Tibial nerve (tissue), 4 donors: ENCODE results near the gene ABLIM2. TPM values are rescaled to one million over a fixed set of nuclear protein-coding genes. Genes with fewer than 3 reads are reported as not detected.

Experiments
- DNase-seq, 2 donors: peaks; one replicate each; pipeline ENCODE4 v3.0.0-alpha.2; 2019; ENCODE audit warnings: low spot score in 2 of 2
- H3K27ac ChIP-seq, 4 donors: fragments of 200-600 bp; sonication (generic) in 3 of 4; one replicate each; pipeline ENCODE4 v1.5.1; 2017 to 2019; ENCODE audit warnings: mild to moderate bottlenecking in 1 of 4
- H3K27me3 ChIP-seq, 2 donors: fragments of 200-600 bp; sonication (generic) in 1 of 2; one replicate each; pipeline versions ENCODE4 v1.5.1 to v1.6.0; 2017 to 2019
- H3K36me3 ChIP-seq, 3 donors: fragments of 200-600 bp; sonication (generic); one replicate each; pipeline ENCODE4 v1.5.1; 2018 to 2019
- H3K4me1 ChIP-seq, 4 donors: fragments of 200-600 bp; sonication (generic) in 3 of 4; one replicate each; pipeline ENCODE4 v1.5.1; 2017 to 2019
- H3K4me3 ChIP-seq, 4 donors: fragments of 200-600 bp; sonication (generic) in 3 of 4; one replicate each; pipeline ENCODE4 v1.5.1; 2017 to 2019; ENCODE audit warnings: mild to moderate bottlenecking in 1 of 4, moderate library complexity in 1 of 4
- H3K9me3 ChIP-seq, 4 donors: fragments of 200-600 bp; sonication (generic) in 3 of 4; one replicate each; pipeline ENCODE4 v1.5.1; 2017 to 2019
- EP300 ChIP-seq, 2 donors: sonication (generic); formaldehyde crosslinking; IDR thresholded peaks; one replicate each; pipeline ENCODE4 v1.6.1; 2017; ENCODE audit warnings: antibody characterized with exemption in 2 of 2, mild to moderate bottlenecking in 1 of 2
- POLR2A ChIP-seq, 2 donors: fragments of 450-650 bp; IDR thresholded peaks; one replicate each; pipeline ENCODE4 v1.6.1; 2017; ENCODE audit warnings: antibody characterized with exemption in 2 of 2, mild to moderate bottlenecking in 2 of 2, moderate library complexity in 2 of 2
- WGBS, 2 donors: methylation state at CpG; one replicate each; pipeline ENCODE4 v1.1.5; 2018; 5-methylcytosine and 5-hydroxymethylcytosine counted together
- total RNA-seq, 4 donors: library from RNA; depleted of rRNA; stranded (reverse); fragments of >200 nt; gene quantifications; one replicate each; pipeline ENCODE4 v1.1.0, GENCODE V29; 2016
- TF ChIP-seq, protein P1 (sequence below), 5 experiments: fragments of 200-600 bp in 3 of 5; fragments of 450-650 bp in 2 of 5; sonication (generic) in 3 of 5; IDR thresholded peaks; one replicate each; pipeline ENCODE4 v1.5.1; 2016 to 2019; ENCODE audit warnings: antibody characterized with exemption in 5 of 5, mild to moderate bottlenecking in 3 of 5, moderate library complexity in 2 of 5

Gene ABLIM2
- total RNA-seq, 4 donors from 2014 or later = 29.1 to 125 (median 41.7) TPM

- no peaks in the 10 kb centered on the region for H3K4me1 ChIP-seq
- no peak overlapping the region for H3K4me3 ChIP-seq
- DNase-seq = no peak
- peaks cover 0 to 4% of the 10 kb centered on the region in 2 donors for H3K27me3 ChIP-seq
- H3K9me3 ChIP-seq = no peaks in the 10 kb centered on the region
- no peak overlapping the region for H3K27ac ChIP-seq
- TF ChIP-seq POLR2A (IDR thresholded peaks at IDR 0.05) = no peak
- TF ChIP-seq EP300 (IDR thresholded peaks at IDR 0.05) = no peak
- TF ChIP-seq, protein P1, sequence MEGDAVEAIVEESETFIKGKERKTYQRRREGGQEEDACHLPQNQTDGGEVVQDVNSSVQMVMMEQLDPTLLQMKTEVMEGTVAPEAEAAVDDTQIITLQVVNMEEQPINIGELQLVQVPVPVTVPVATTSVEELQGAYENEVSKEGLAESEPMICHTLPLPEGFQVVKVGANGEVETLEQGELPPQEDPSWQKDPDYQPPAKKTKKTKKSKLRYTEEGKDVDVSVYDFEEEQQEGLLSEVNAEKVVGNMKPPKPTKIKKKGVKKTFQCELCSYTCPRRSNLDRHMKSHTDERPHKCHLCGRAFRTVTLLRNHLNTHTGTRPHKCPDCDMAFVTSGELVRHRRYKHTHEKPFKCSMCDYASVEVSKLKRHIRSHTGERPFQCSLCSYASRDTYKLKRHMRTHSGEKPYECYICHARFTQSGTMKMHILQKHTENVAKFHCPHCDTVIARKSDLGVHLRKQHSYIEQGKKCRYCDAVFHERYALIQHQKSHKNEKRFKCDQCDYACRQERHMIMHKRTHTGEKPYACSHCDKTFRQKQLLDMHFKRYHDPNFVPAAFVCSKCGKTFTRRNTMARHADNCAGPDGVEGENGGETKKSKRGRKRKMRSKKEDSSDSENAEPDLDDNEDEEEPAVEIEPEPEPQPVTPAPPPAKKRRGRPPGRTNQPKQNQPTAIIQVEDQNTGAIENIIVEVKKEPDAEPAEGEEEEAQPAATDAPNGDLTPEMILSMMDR (IDR thresholded peaks at IDR 0.05) = no peak
- WGBS, 2 donors = 81 to 82% methylated on average over 8 of the region's 8 CpGs
- H3K36me3 ChIP-seq = peaks cover 0 to 25% (median 0%) of the 10 kb centered on the region in 3 donors
Observed at GRCh38 chr4:8023696-8024033, 134.9 kb downstream of the ABLIM2 start.

DNA sequence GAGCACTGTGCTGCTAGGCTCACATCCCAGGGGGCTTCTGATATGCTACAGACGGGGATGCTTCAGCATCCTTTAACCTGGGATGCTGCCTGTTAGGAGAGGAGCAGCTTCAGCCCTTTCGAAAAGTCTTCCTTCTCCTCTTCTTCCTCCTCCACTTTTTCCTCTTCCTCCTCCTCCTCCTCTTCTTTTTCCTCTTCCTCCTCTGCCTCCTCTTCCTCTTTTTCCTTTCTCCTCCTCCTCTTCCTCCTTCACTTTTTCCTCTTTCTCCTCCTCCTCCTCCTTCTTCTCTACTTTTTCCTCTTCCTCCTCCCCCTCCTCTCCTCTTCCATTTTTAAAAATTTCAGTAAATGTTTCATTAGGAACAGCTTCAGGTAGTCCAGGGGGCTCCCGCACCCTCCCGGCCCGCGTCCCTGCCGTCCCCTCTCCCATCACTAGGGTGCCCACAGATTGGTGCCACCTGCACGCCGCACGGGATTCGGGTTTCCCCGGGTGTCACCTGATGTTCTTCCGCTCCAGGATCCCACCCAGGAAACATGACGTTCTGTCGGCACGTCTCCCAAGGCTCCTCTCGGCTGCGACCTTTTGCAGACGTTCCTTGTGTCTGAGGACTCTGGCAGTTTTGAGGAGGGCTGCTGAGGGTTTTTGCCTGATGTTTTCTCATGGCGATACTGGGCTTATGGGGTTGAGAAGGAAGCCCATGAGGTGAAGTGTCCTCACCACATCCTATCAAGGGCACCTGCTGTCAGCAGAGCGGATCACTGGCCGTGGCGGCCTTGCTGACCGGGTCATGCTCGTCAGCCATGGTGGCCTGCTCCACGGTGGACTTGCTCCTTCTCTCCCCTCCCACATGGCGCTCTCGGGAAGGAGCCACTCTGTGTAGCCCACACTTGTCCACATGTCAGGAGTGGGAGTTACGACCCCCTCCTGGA lies 135.6 kb downstream of the ABLIM2 start:
- H3K36me3 ChIP-seq = peaks cover 0 to 25% (median 0%) of the 10 kb centered on the region in 3 donors
- DNase-seq = no peak
- no peaks in the 10 kb centered on the region for H3K9me3 ChIP-seq
- H3K27ac ChIP-seq = no peak overlapping the region
- no peaks in the 10 kb centered on the region for H3K4me1 ChIP-seq
- TF ChIP-seq EP300 (IDR thresholded peaks at IDR 0.05) = no peak
- TF ChIP-seq, protein P1 (IDR thresholded peaks at IDR 0.05) = no peak
- TF ChIP-seq POLR2A (IDR thresholded peaks at IDR 0.05) = no peak
- WGBS, 2 donors = 88 to 90% methylated on average over 29 of the region's 29 CpGs
- H3K27me3 ChIP-seq = peaks cover 0 to 4% of the 10 kb centered on the region in 2 donors
- no peak overlapping the region for H3K4me3 ChIP-seq

- WGBS, 2 donors = 64 to 73% methylated on average over 11 to 13 of the region's 13 CpGs
- no peak for TF ChIP-seq EP300 (IDR thresholded peaks at IDR 0.05)
- no peak for TF ChIP-seq POLR2A (IDR thresholded peaks at IDR 0.05)
- TF ChIP-seq, protein P1 (IDR thresholded peaks at IDR 0.05) = no peak
- H3K36me3 ChIP-seq = peaks cover 0 to 12% (median 0%) of the 10 kb centered on the region in 3 donors
- H3K27ac ChIP-seq = no peak overlapping the region
- H3K4me3 ChIP-seq = no peak overlapping the region
- H3K9me3 ChIP-seq = no peaks in the 10 kb centered on the region
- DNase-seq = no peak
- peaks cover 0 to 4% of the 10 kb centered on the region in 2 donors for H3K27me3 ChIP-seq
- H3K4me1 ChIP-seq = no peaks in the 10 kb centered on the region
Observed at GRCh38 chr4:8021796-8022195, 136.8 kb downstream of the ABLIM2 start.

DNA sequence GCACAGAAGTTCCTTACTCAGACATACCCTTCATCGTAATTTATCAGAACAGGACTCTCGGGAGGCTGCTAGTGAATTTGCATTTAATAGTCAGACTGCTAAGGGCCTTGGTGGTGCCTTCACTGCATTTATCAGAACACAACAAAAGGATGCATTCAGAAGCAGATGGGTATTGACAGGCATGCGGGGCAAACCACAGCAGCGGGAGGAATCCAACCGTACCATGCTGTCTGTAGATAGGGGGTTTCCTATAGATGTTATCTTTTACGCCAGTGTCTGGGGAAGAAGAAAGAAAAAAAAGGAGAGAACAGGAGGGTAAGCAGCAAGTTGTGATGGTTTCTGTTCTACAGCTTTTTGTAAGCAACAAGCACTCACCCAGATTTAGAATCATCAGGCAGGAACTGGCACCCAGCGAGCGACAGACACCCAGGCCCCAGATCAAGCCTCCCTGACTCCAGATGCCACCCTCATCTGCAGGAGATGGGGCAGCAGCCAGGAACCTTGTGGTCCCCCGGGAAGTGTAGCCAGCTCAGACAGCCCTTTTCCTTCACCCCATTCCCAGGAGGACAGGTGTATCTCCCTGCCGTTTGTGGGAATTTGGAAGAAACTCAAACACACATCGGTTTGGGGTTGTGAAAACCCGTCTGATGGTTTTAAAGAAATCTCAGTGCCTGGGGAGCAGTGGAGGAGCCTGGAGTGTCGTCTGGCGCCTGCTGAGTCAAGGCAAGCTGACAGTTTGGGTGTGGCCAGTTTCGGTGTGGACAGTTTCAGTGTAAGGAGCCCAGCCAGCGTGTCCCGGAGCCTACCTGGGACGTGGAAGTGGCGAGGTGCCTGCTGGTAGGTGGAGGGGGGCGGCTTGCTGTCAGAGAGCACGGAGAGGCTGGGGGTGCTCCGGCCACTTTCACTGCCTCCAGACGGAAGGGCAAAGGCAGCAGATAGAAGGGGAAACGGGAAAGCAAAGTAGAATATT lies 138.9 kb downstream of the ABLIM2 start:
- no peaks in the 10 kb centered on the region for H3K36me3 ChIP-seq
- 79 to 82% methylated on average over 24 of the region's 24 CpGs for WGBS, 2 donors
- DNase-seq = no peak
- no peaks in the 10 kb centered on the region for H3K4me1 ChIP-seq
- peaks cover 0 to 4% of the 10 kb centered on the region in 2 donors for H3K27me3 ChIP-seq
- no peaks in the 10 kb centered on the region for H3K9me3 ChIP-seq
- H3K4me3 ChIP-seq = no peak overlapping the region
- H3K27ac ChIP-seq = no peak overlapping the region
- TF ChIP-seq POLR2A (IDR thresholded peaks at IDR 0.05) (no peak), EP300 (IDR thresholded peaks at IDR 0.05) (no peak)
- TF ChIP-seq, protein P1 (IDR thresholded peaks at IDR 0.05) = no peak
